Activated effector memory CD4-positive, alpha-beta T cell treated with Interleukin-2 at 50 U/mL for 16 hours (primary cell): Measurements from ENCODE around the gene FBRSL1.

Experiments
- DNase-seq: peaks from one replicate; pipeline ENCODE4 v3.0.0-alpha.2; 2020

Gene FBRSL1

GRCh38 chr12:132500142-132500855, 10.3 kb downstream of the FBRSL1 start:
- DNase-seq, result no peak

GRCh38 chr12:132500856-132501180, 10.9 kb downstream of the FBRSL1 start:
- DNase-seq, result no peak

- DNase-seq, result no peak
Observed at GRCh38 chr12:132501204-132501940, 11.4 kb downstream of the FBRSL1 start.

GRCh38 chr12:132502149-132502881, 12.4 kb downstream of the FBRSL1 start:
- DNase-seq, result no peak

GRCh38 chr12:132502882-132503193, 12.9 kb downstream of the FBRSL1 start:
- DNase-seq, result no peak

GRCh38 chr12:132503618-132504204, 13.8 kb downstream of the FBRSL1 start:
- DNase-seq, result no peak

GRCh38 chr12:132505105-132505851, 15.3 kb downstream of the FBRSL1 start:
- DNase-seq, result no peak

GRCh38 chr12:132505852-132506219, 15.9 kb downstream of the FBRSL1 start:
- no peak for DNase-seq

GRCh38 chr12:132506328-132507160, 16.6 kb downstream of the FBRSL1 start:
- DNase-seq, result peak; percentile 42

- no peak for DNase-seq
Observed at GRCh38 chr12:132507161-132507538, 17.2 kb downstream of the FBRSL1 start.

GRCh38 chr12:132507656-132508490, 17.9 kb downstream of the FBRSL1 start:
- DNase-seq, result no peak

GRCh38 chr12:132508491-132508740, 18.5 kb downstream of the FBRSL1 start:
- no peak for DNase-seq

GRCh38 chr12:132508860-132509732, 19.1 kb downstream of the FBRSL1 start:
- DNase-seq, result no peak

- DNase-seq, result no peak
Observed at GRCh38 chr12:132510111-132510724, 20.3 kb downstream of the FBRSL1 start.

- DNase-seq, result no peak
Observed at GRCh38 chr12:132510746-132511477, 21.0 kb downstream of the FBRSL1 start.

GRCh38 chr12:132511516-132512196, 21.7 kb downstream of the FBRSL1 start:
- DNase-seq, result no peak

GRCh38 chr12:132512197-132513069, 22.5 kb downstream of the FBRSL1 start:
- DNase-seq, result no peak

- DNase-seq, result no peak
Observed at GRCh38 chr12:132513070-132513398, 23.1 kb downstream of the FBRSL1 start.
